SK-N-SH treated with all-trans-retinoic acid at 6 μM for 48 hours (cell line): ENCODE measurements around the gene VASH1.

ENCODE experiments used
- ATAC-seq: fragments of 200-7000 bp; cut with Tn5 transposase; 3 replicates; pipeline ENCODE4 v1.9.1; 2020; ENCODE audit warnings: mild to moderate bottlenecking, moderate library complexity
- ARNTL ChIP-seq: fragments of 450-650 bp; formaldehyde crosslinking; IDR thresholded peaks from 2 replicates; pipeline ENCODE4 v1.5.0; 2020; ENCODE audit warnings: low read depth, mild to moderate bottlenecking, moderate library complexity, borderline replicate concordance
- BACH2 ChIP-seq: fragments of 250-450 bp; sonication (Bioruptor Pico); IDR thresholded peaks from 2 replicates; pipeline ENCODE4 v1.9.0; 2021; ENCODE audit warnings: mild to moderate bottlenecking, borderline replicate concordance
- CREB5 ChIP-seq: fragments of 250-450 bp; sonication (Bioruptor Pico); IDR thresholded peaks from 2 replicates; pipeline ENCODE4 v1.5.1; 2020; ENCODE audit warnings: low read depth, mild to moderate bottlenecking, moderate library complexity
- CSDC2 ChIP-seq: fragments of 250-450 bp; sonication (Bioruptor Pico); IDR thresholded peaks from 2 replicates; pipeline ENCODE4 v1.5.0; 2020; ENCODE audit warnings: mild to moderate bottlenecking, moderate library complexity
- CSRNP3 ChIP-seq: fragments of 250-450 bp; sonication (Bioruptor Pico); IDR thresholded peaks from 2 replicates; pipeline ENCODE4 v1.5.1; 2021; ENCODE audit warnings: mild to moderate bottlenecking, moderate library complexity
- GLIS3 ChIP-seq: fragments of 250-450 bp; sonication (Bioruptor Pico); IDR thresholded peaks from 2 replicates; pipeline ENCODE4 v1.5.0; 2020; ENCODE audit warnings: mild to moderate bottlenecking, moderate library complexity
- ISL1 ChIP-seq: fragments of 250-450 bp; sonication (Bioruptor Pico); IDR thresholded peaks from 2 replicates; pipeline ENCODE4 v2.1.2; 2022; ENCODE audit warnings: mild to moderate bottlenecking, moderate library complexity
- PATZ1 ChIP-seq: fragments of 250-450 bp; sonication (Bioruptor Pico); IDR thresholded peaks from 2 replicates; pipeline ENCODE4 v1.8.0; 2020; ENCODE audit warnings: mild to moderate bottlenecking, moderate library complexity, borderline replicate concordance
- POU6F1 ChIP-seq: fragments of 250-450 bp; sonication (Bioruptor Pico); IDR thresholded peaks from 2 replicates; pipeline ENCODE4 v1.8.0; 2021; ENCODE audit warnings: low read depth, mild to moderate bottlenecking, moderate library complexity, borderline replicate concordance
- PPARA ChIP-seq: fragments of 250-450 bp; sonication (Bioruptor Pico); IDR thresholded peaks from 2 replicates; pipeline ENCODE4 v1.5.0; 2020; ENCODE audit warnings: mild to moderate bottlenecking, borderline replicate concordance
- RARB ChIP-seq: fragments of 250-450 bp; sonication (Bioruptor Pico); IDR thresholded peaks from 2 replicates; pipeline ENCODE4 v1.8.0; 2021; ENCODE audit warnings: mild to moderate bottlenecking, moderate library complexity
- SNAI2 ChIP-seq: fragments of 250-450 bp; sonication (Bioruptor Pico); IDR thresholded peaks from 2 replicates; pipeline ENCODE4 v1.5.0; 2020; ENCODE audit warnings: mild to moderate bottlenecking, moderate library complexity
- TCF4 ChIP-seq: fragments of 250-450 bp; sonication (Bioruptor Pico); IDR thresholded peaks from 2 replicates; pipeline ENCODE4 v1.8.0; 2021; ENCODE audit warnings: mild to moderate bottlenecking, moderate library complexity, borderline replicate concordance
- TOX ChIP-seq: fragments of 250-450 bp; sonication (Bioruptor Pico); IDR thresholded peaks from 2 replicates; pipeline ENCODE4 v1.8.0; 2021; ENCODE audit warnings: mild to moderate bottlenecking, moderate library complexity, borderline replicate concordance
- TSHZ2 ChIP-seq: fragments of 250-450 bp; sonication (Bioruptor Pico); IDR thresholded peaks from 2 replicates; pipeline ENCODE4 v1.5.0; 2020; ENCODE audit warnings: mild to moderate bottlenecking, moderate library complexity
- ZFP3 ChIP-seq: fragments of 250-450 bp; sonication (Bioruptor Pico); IDR thresholded peaks from 2 replicates; pipeline ENCODE4 v1.5.0; 2020; ENCODE audit warnings: mild to moderate bottlenecking, moderate library complexity
- ZNF565 ChIP-seq: fragments of 450-650 bp; formaldehyde crosslinking; conservative IDR thresholded peaks from 2 replicates; pipeline ENCODE4 v1.5.0; 2020; ENCODE audit warnings: low read depth, mild to moderate bottlenecking, moderate library complexity
- ZNF70 ChIP-seq: fragments of 450-650 bp; formaldehyde crosslinking; IDR thresholded peaks from 2 replicates; pipeline ENCODE4 v1.5.0; 2020; ENCODE audit warnings: mild to moderate bottlenecking, moderate library complexity

The VASH1 gene

GRCh38 chr14:76812093-76812421, 50.8 kb downstream of the VASH1 start (continued):
- no peak for TF ChIP-seq CREB5 (CRISPR knock-in tag)
- no peak for TF ChIP-seq TOX (CRISPR knock-in tag)
- no peak for TF ChIP-seq RARB (CRISPR knock-in tag)

- ATAC-seq, result peak; percentile 93
- no peak for TF ChIP-seq TCF4
- TF ChIP-seq ZFP3 (CRISPR knock-in tag), result no peak
- TF ChIP-seq PATZ1 (CRISPR knock-in tag), result no peak
- TF ChIP-seq SNAI2 (CRISPR knock-in tag), result no peak
- TF ChIP-seq ZNF70 (CRISPR knock-in tag), result no peak; the same call in 1 of the 2 replicates
- no peak for TF ChIP-seq ARNTL (CRISPR knock-in tag)
- TF ChIP-seq ISL1 (CRISPR knock-in tag), result no peak
- no peak for TF ChIP-seq PPARA
- no peak for TF ChIP-seq ZNF565
- TF ChIP-seq BACH2 (CRISPR knock-in tag), result no peak
- TF ChIP-seq CSRNP3 (CRISPR knock-in tag), result no peak
- no peak for TF ChIP-seq CREB5 (CRISPR knock-in tag)
- no peak for TF ChIP-seq TSHZ2
- no peak for TF ChIP-seq POU6F1
- TF ChIP-seq GLIS3, result no peak
- no peak for TF ChIP-seq CSDC2 (CRISPR knock-in tag)
- no peak for TF ChIP-seq TOX (CRISPR knock-in tag)
- TF ChIP-seq RARB (CRISPR knock-in tag), result no peak
Measured at GRCh38 chr14:76812422-76813383, 51.4 kb downstream of the VASH1 start, which contains the start of gene ANGEL1. ANGEL1 (minus strand) TSS chr14:76812882; CDS start chr14:76812827, 55 bp downstream.
